ENCODE measurements around the gene KNDC1.

KNDC1 gene

DNA sequence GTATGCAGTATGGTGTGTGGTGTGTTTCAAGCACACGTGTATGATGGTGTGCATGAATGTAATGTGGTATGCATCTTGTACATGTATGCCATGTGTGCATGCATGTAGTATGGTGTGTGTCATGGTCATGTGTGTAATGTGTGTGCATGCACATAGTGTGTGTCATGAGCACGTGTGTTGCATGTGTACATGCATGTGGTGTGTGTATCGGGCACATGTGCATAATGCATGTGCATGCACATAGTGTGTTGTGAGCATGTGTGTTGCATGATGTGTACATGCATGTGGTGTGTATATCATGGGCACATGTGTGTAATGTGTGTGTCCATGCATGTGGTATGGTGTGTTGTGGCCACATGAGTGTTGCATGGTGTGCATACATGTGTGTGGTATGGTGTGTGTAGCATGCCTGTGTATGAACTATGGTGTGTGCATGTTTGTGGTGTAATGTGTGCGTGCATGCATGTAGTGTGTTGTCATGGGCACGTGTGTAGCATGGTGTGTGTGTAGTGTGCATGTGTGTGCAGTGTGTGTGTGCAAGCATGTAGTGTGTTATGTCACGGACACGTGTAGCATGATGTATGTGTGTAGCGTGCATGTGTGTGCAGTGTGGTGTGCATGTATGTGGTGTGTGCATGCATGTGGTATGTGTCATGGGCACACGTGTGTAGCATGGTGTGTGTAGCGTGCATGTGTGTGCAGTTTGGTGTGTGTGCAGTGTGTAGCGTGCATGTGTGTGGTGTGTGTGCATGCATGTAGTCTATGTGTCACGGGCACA lies 17.6 kb downstream of the KNDC1 start:
- no peak for DNase-seq (ENCODE audit: low read depth, low spot score)

DNA sequence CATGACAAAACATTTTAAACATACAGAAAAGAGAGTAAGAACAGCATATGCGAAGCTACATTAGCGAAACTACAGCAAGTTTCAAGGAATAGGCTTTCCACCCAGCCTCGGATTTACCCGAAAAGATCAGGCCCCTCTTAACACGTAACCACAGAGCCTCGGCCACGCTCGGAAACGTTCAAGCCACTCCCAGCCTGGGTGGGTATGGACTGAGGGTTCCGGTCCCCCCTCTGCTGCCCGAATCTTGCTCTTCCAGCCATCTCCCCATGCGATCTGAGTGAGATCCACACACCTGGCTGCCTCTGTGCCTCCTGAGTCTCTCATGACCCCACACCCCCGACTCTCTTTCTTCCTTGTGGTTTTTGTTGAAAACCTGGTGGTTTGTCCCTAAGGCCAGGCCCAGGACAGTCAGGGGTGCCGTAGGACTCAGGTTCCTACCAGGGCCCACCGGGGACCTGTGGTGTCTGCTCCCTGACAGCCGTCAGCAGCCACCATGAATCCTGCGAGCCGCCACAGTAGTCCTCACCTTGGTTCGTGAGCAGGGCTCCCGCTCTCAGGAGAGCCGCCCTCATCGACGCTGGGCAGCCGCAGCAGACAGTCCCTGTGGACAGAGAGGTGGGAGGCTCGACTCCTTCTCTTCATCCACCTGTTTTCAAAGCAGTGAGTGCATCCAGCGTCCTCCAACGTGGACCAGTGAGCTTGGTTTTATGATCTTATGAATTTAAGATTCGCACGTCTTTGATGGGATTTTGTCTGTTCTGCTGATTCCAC lies 18.5 kb downstream of the KNDC1 start:
- DNase-seq (ENCODE audit: low read depth, low spot score): no peak

DNA sequence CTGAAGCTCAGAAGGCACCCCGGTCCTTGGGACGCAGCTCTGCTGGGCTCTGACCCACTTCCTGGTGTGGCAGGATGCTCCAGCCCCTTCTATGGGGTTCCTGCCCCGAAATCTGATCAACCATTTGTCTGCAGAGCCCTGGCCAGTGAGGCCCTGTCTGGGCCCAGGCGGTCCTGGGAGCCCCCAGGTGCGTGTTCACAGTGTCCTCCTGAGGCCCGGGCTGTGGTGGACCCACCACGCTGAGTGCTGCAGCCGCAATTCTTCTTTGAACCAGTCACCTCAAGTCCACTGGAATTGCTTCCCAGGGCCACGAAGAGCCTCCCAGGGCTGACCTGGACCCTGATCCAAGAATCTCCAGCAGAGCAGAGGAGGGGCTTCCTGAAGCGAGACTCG lies 19.1 kb downstream of the KNDC1 start:
- no peak for DNase-seq (ENCODE audit: low read depth, low spot score)

DNA sequence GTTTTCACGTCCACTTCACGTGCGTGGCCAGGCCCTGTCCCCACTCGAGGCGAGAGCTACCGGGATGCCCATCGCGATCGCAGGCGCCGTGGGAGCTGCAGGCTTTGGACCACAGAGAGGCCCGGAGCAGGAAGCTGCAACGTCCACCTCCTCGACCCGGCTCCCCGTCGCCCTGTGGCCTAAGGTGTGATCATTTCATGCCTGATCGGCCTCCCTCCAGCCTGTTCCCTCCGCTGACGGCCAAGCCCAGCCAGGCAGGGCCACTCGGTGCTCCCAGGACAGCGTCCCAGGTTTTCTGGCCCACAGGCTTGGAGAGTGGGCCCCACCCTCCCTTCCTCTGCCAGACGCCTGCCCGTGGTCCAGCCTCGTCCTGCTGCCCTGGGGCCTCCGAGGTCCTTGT lies 19.6 kb downstream of the KNDC1 start:
- DNase-seq (ENCODE audit: low read depth, low spot score): no peak

DNA sequence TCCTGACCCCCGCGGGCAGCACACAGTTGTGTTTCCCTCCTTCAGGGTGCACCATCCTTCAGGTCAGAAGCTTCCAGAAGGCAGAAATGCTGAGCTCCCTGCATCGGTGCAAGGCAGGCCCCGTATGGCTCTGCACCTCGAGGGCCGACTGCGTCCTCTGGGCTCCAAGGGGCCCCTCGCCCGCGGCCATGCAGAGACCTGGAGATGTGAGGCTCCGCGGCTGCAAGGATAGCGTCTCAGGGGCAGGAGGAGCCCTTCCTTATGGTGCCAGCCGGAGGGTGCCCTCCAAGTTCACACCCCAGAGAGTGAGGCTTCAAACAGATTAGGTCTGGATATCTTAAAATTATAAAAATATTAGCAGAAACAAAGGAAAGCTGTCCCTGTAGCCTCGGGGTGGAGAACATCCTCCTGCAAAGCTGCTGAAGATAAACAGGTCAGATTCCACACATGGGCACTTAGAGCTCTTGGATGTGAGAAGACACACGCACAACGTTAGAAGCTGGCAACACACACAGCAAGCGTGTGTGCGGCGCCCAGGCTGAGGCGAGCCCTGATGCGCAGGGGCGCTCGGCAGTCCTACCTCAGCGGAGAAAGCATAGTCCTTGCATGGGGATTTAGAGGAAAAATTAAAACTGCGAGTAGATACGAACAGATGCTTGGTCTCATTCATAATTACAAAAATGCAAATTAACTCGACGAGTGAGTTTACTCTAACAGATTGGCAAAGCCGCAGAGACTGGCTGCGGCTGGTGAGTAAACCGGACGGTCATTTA lies 20.4 kb downstream of the KNDC1 start:
- no peak for DNase-seq (ENCODE audit: low read depth, low spot score)

DNA sequence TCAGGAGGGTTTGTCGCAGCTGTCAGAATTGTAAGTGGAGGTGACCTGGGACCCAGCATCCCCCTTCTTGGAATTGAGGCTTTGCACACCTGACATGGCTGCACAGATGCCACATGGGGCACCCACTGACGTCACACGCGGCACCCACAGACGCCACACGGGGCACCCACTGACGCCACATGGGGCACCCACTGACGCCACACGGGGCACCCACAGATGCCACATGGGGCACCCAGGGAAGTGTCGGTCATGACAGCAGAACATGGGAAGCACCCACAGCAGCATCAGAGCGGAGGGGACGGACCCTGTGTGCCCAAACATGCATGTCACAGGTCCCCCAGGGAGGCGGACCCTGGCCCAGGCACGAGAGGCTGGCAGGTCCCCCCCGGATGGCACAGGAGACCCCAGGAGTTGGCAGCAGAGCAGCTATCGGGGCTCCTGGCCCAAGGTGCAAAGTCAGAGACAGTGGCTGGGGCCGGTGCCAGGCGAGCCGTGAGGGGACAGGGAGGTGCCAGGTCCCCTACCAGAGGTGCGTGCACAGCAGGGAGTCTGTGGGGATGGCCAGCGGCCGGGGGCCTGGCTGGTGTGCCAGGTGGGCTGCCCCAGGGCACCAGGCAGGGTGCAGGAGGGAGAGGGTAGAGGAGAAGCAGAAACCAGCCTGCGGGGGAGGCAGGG lies 21.1 kb downstream of the KNDC1 start:
- no peak for DNase-seq (ENCODE audit: low read depth, low spot score)

DNA sequence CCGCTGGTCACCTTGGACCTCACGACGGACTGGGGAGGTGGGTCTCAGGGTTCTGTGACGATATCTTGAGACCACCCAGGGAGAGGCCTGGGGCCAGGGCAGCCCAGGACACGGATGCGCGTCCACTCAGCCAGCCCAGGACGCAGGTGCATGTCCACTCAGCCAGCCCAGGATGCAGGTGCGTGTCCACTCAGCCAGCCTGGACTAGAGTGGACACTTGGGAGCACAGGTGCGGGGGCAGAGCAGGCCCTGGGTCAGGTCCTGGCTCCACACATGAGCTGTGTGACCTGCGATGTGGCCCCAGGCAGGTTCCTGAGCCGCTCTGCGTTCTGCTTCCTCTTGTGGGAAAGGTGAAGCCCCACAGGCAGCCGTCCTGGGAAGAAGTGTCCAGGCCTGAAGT lies 22.2 kb downstream of the KNDC1 start:
- no peak for DNase-seq (ENCODE audit: low read depth, low spot score)

DNA sequence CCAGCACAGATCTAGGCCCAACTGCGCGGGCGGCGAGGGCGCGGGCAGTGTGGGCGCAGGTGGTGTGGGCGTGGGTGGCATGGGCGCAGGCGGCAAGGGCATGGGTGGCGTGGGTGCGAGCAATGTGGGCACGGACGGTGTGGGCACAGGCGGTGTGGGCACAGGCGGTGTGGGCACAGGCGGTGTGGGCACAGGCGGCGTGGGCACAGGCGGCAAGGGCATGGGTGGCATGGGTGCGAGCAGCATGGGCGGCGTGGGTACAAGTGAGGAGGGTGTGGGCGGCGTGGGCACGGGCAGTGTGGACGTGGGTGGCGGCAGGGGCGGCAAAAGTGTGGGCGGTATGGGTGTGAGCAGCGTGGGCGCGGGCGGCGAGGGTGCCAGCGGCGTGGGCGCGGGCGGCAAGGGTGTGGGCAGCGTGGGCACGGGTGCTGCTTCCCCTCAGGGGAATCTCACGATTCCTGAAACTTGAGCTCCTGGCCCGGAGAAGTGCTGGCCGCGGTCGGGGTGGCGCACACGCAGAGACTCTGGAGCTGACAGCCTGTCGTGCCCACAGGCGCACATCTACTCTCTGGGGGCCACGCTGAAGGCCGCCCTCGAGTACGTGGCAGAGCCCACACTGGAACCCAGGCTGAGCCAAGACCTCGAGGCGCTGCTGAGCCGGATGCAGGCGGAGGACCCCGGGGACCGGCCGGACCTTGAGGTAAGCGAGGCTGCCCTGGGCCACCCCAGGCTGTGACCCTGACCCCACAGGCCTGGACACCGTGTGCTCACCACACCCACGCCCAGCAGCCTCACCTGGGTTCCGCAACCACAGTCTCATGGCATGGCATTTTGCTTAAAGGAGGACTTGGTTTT lies 23.0 kb downstream of the KNDC1 start:
- DNase-seq (ENCODE audit: low read depth, low spot score): no peak

DNA sequence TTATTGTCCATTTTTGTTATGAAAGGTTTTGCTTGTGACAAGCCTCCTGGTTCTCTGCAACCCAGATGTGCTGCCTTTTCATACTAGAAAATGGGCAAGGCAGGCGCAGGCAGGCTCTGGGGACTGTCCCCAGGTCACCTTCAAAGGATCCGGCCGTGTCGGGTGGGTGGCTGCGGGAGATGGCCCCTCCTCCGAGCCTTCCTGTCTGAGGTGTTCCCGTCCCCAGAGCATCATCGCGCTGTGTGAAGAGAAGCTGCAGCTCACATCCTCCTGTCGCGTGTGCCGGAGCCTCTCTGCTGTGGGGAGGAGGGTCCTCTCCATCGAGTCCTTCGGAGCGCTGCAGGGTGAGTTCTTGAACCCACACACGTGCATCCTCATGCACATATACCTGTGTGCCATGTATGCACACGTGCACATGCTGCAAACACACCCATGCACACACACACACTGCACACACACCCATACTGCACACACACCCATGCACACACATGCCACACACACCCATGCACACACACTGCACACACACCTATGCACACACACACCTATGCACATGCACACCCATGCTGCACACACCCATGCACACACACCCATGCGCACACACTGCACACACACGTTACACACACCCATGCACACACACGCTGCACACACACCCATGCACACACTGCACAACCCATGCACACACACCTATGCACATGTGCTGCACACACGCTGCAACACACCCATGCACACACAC lies 23.8 kb downstream of the KNDC1 start:
- no peak for DNase-seq (ENCODE audit: low read depth, low spot score)

DNA sequence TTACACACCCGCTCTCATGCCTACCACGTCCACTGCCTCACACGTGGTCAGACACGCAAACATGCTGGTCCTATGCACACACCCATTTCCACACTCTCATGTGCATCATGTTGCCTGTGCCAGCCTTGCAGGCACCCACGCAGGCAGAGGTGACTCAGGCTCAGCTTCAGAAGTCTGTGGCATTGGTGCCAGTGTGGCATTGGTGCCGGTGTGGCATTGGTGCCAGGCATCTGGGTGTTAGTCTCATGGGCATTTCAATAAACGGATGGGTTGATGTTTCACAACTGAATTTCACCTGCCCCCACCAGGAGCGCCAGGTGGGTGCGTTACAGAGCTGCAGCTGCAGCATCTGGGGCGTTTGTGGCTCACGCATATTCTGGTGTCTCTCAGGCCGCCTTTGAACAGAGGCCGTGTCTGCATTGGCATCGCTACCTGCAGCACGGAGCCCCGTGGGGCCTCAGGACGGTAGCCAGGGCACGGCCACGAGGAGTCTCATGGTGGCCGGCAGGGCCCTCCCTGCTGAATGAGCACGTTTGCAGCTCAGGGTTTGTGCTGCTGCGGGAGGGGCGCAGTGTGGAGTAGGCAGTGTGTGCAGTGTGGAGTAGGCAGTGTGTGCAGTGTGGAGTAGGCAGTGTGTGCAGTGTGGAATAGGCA lies 24.7 kb downstream of the KNDC1 start:
- no peak for DNase-seq (ENCODE audit: low read depth, low spot score)

DNA sequence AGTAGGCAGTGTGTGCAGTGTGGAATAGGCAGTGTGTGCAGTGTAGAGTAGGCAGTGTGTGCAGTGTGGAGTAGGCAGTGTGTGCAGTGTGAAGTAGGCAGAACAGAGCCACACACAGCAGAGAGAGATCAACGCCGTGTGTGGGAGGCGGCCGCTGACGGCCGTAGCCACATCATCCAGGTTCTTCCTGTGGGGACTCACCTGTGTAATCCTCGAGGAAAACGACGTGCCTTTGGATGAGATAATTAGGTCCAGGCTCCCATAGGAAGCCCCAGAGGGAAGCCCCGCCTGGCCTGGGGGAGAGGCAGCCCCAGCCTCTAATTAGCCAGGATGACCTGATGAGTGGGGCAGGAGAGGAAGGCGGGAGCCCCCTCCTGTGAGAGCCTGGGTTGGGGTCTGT lies 25.4 kb downstream of the KNDC1 start:
- DNase-seq (ENCODE audit: low read depth, low spot score): no peak

DNA sequence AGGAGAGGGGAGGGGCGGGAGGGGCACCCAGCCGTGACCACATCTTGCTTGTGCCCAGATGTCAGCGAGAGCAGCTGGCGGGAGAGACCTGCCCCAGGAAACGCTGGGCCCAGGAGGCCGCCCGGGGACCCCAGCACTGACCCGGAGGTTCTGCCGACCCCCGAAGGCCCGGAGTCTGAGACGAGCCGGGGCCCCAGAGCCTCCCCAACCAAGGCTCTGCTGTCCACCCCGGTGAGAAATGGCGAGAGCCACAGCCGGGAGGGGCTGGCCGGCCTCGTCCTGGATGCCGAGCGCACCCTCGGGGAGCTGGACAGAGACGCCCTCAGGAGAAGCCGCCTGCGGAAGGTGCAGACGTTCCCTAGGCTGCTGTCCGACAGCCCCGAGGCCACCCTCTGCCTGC lies 25.9 kb downstream of the KNDC1 start:
- DNase-seq (ENCODE audit: low read depth, low spot score): no peak

DNA sequence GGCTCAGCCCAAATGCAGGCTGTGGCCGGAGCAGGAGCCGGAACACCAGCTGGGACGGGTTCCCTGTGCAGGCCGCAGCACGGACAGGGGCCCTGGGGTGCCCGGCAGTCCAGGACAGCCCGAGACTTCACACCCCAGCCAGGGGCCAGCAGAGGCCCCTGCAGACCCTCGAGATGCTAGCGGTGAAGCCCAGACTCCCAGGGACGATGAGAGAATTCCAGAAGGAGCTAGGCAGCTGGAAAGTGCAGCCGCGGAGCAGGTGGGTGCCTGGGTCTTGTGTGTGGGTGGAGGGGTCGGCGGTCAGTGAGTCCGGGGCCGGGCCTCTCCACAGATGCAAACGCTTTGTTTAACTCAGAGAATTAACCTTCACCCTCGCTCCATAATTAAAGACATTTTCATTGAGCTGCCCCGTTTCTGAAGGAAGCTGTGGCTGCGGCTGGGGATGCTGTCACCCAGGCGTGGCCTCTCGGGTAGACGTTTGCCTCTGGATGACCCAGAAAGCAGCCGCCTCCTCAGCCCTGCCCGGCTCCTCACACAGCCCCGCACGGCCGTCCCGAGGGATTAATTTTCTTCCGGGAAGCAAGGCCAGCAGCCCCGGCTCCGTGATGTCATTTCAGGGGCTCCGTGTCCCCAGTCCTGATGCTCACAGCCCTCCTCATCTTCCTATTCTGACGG lies 26.5 kb downstream of the KNDC1 start:
- DNase-seq (ENCODE audit: low read depth, low spot score): no peak

DNA sequence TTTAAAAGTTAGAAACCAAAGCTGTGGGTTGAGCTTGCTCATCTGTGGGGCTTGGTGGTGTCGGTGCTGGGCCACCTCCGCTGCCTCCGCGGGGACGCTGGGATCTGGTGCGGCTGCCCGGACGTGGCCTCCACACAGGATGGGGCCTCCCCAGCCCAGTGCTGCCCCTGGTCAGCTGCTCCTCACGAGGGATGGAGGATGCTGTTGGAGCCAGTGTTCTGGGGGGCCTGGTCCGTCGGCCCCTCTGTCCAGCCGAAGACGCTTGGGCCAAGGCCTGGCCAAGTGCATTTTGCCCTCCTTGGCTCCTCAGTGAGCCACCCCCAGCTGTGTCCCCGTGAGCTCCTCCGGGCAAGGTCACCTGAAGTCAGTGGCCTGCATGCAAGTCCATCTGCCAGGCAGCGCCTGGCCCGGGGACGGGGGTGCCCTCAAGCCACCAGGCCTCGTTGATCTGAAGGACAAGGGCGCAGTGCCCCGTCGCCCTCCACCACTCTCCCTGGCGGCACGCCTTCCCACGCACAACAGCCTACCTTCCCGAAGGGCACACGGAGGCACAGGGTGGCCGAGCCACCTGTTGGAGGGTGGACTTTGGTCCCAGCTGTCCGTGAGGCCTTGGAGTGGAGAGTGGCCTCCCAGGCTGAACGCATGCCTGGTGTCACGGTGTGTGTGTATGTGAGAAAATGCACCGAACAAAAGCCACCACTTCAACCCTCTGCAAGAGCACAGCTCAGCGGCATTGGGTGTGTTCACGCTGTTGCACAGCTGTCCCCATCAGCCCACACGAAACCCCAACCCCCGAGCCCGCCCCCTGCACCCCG lies 27.3 kb downstream of the KNDC1 start:
- DNase-seq (ENCODE audit: low read depth, low spot score): no peak

DNA sequence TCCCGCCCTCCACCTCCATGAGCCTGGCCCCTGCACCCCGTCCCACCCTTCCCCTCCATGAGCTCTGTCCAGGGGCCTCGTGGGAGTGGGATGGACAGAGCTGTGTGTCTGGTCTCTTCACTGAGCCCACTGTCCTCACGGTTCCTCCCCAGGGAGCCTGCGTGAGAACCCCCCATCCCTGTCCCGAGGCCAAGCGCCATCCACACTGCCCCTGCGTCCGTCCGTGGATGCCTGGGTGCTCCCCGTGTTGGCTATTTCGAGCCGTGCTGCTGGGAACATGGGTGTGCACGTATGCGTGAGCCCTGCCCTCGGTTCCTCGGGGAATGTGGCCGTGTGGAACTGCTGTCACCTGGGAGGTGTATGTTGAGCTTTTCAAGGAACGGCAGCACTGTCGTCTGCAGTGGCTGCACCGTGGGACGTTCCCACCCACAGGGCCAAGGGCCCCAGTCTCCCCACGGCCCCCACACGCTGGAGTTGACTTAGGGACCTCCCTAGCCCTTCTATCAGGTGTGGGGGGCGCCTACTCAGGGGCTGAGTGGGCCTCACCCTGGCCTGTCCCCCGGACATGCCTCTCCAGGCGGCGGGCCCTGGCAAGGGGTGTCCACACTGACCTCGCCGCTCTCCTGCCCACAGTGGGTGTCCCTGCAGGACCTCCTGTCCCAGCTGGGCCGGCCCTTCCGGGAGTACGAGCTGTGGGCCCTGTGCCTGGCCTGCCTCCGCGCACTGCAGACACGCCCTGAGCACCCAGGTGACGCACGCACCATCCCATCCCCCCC lies 28.1 kb downstream of the KNDC1 start:
- DNase-seq (ENCODE audit: low read depth, low spot score): no peak

DNA sequence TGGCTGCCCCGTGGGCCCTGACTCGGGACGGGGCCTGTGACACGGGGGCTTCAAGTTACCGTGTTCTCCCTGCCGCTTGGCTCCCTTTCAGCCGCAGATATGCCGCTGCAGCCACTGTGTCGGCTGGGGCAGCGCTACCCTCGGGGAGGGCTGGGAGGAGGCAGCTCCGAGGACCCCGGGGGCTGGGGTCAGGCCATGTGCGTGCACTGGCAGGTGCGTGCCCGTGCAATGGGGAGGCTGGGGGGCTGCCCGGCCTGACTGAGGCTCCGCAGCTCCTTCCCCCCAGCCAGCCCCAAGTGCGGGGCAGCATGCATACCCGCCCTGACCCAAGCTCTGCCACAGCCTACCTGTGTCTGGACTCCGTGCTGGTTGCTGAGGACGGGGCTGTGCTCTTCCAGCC lies 29.2 kb downstream of the KNDC1 start:
- no peak for DNase-seq (ENCODE audit: low read depth, low spot score)

DNA sequence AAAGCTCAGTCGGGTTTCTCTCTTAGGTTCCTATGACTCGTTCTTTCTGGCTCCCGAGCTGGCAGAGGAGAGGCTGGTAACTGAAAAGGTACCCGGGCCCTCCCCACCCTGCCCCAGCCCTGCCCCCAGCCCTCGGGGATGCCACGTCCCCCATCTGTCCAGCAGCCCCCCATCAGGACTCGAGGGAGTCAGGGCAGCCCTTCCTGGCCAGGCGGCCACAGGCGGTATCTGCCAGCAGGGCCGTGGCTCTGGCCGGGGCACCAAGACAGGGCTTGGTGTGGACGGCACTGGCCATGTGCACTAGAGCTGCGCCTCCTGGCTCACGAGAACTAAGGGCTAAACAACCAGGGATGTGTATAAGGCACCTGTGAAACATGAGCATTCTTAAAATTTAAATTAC lies 29.7 kb downstream of the KNDC1 start:
- DNase-seq (ENCODE audit: low read depth, low spot score): no peak

DNA sequence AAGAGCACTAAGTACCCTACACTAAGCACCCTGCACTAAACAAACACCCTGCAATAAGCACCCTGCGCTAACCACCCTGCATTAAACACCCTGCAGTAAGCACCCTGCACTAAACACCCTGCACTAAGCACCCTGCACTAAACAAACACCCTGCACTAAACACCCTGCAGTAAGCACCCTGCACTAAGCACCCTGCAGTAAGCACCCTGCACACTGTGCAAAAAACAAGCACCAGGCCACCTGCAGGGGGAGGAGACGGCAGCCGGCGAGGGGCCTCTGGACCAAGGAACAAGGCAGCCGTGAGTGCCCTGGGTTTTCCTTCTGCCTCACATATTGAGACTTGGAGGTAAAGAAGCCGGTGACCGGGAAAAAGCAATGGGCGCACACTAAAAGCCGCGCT lies 30.2 kb downstream of the KNDC1 start:
- no peak for DNase-seq (ENCODE audit: low read depth, low spot score)
